MM.1S (cell line): ENCODE measurements around the gene APOO.

Source experiments
- DNase-seq: peaks from one replicate; pipeline ENCODE4 v3.0.0-alpha.2; 2015
- H2AFZ ChIP-seq: fragments of 300-600 bp; sonication (generic); 2 replicates; pipeline ENCODE4 v1.6.0; 2016; ENCODE audit warnings: antibody characterized with exemption, low read length
- H3F3A ChIP-seq: fragments of 300-600 bp; sonication (generic); 2 replicates; pipeline ENCODE4 v1.6.1; 2016; ENCODE audit warnings: mild to moderate bottlenecking, antibody characterized with exemption, low read length, moderate library complexity, mixed read lengths; ENCODE audit not compliant: insufficient read depth
- H3K27ac ChIP-seq: fragments of 300-600 bp; sonication (generic); 2 replicates; pipeline ENCODE4 v1.5.1; 2016; ENCODE audit warnings: mild to moderate bottlenecking, low read length
- H3K27me3 ChIP-seq: fragments of 300-600 bp; sonication (generic); replicated peaks from 2 replicates; pipeline ENCODE4 v1.6.0; 2016; ENCODE audit warnings: low read length; ENCODE audit not compliant: insufficient read depth
- H3K36me3 ChIP-seq: fragments of 300-600 bp; sonication (generic); replicated peaks from 2 replicates; pipeline ENCODE4 v1.6.1; 2016; ENCODE audit warnings: mild to moderate bottlenecking, low read length, mixed read lengths; ENCODE audit not compliant: insufficient read depth
- H3K4me1 ChIP-seq: fragments of 300-600 bp; sonication (generic); 2 replicates; pipeline ENCODE4 v1.6.1; 2016; ENCODE audit warnings: low read length, mixed read lengths
- H3K4me2 ChIP-seq: fragments of 300-600 bp; sonication (generic); 2 replicates; pipeline ENCODE4 v1.6.0; 2016; ENCODE audit warnings: low read depth, low read length
- H3K4me3 ChIP-seq: fragments of 300-600 bp; sonication (generic); 2 replicates; pipeline ENCODE4 v1.5.1; 2016; ENCODE audit warnings: low read length, mixed read lengths
- H3K79me2 ChIP-seq: fragments of 300-600 bp; sonication (generic); 2 replicates; pipeline ENCODE4 v1.6.1; 2016; ENCODE audit warnings: mixed run types, low read length, mixed read lengths
- H3K9ac ChIP-seq: fragments of 300-600 bp; sonication (generic); 2 replicates; pipeline ENCODE4 v1.6.1; 2016; ENCODE audit warnings: low read length, mixed read lengths
- H3K9me2 ChIP-seq: fragments of 300-600 bp; sonication (generic); replicated peaks from 2 replicates; pipeline ENCODE4 v1.6.1; 2016; ENCODE audit warnings: mild to moderate bottlenecking, low read length, mixed read lengths; ENCODE audit not compliant: insufficient read depth
- H3K9me3 ChIP-seq: fragments of 300-600 bp; sonication (generic); replicated peaks from 2 replicates; pipeline ENCODE4 v1.6.1; 2016; ENCODE audit warnings: mild to moderate bottlenecking, low read length, mixed read lengths; ENCODE audit not compliant: insufficient read depth
- H4K20me1 ChIP-seq: fragments of 300-600 bp; sonication (generic); 2 replicates; pipeline ENCODE4 v1.6.1; 2016; ENCODE audit warnings: mild to moderate bottlenecking, low read length, moderate library complexity, mixed read lengths; ENCODE audit not compliant: insufficient read depth
- EZH2 ChIP-seq: fragments of 300-600 bp; sonication (generic); optimal IDR thresholded peaks from 2 replicates; pipeline ENCODE3; 2017; ENCODE audit warnings: low read depth, mild to moderate bottlenecking, antibody characterized with exemption, low read length, mixed read lengths
- EZH2phosphoT487 ChIP-seq: fragments of 300-600 bp; sonication (generic); IDR thresholded peaks from 2 replicates; pipeline ENCODE4 v1.6.1; 2018; ENCODE audit warnings: antibody characterized with exemption, low read length
- TF ChIP-seq, protein P1 (sequence below): fragments of 300-600 bp; sonication (generic); IDR thresholded peaks from 2 replicates; pipeline ENCODE4 v1.5.1; 2016; ENCODE audit warnings: antibody characterized with exemption, low read length, mixed read lengths

Gene APOO

DNA sequence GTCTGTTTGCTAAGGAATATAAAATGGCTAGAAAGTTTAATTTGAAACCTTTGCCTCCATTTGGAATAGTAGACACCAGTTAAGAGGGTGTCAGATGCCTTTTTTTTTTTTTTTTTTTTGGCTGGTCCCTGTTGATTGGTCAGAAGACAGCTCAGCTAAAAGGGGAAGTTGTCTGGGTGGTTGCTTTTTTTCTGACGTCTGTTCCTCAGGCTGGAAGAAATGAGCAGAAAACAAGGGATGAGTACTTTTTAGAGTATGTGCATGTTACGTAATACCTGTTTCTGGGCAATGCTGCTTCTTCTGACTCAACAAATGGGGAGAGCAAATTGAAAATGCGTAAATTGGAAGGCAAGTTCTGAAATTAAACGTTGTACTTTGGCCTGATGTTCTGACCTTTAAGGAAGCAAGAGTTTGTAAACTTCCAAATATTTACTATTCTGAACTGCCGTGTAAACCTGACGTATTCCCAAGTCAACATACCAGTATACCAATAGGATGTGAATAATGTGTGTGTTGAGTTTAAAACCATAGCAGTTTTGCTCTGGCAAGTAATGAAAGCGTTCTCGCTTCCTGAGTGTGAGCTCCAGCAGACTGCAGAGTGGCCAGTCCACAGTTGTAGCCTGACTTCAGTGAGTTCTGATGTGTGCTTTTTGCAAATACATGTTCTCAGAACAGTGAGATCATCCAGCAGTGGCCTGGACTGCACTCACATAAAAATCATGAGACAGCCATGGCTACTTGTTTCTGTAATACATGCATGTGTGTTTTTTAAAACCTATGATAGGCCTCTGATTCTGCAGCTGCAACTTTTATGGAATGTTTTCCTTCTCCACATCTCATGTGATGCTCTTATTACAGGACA lies 123.0 kb downstream of the APOO start:
- no peaks in the 10 kb centered on the region; the same call in 1 of the 2 replicates for H3K79me2 ChIP-seq
- H4K20me1 ChIP-seq: no peaks in the 10 kb centered on the region
- H3K9me2 ChIP-seq: no peaks in the 10 kb centered on the region
- TF ChIP-seq, protein P1, sequence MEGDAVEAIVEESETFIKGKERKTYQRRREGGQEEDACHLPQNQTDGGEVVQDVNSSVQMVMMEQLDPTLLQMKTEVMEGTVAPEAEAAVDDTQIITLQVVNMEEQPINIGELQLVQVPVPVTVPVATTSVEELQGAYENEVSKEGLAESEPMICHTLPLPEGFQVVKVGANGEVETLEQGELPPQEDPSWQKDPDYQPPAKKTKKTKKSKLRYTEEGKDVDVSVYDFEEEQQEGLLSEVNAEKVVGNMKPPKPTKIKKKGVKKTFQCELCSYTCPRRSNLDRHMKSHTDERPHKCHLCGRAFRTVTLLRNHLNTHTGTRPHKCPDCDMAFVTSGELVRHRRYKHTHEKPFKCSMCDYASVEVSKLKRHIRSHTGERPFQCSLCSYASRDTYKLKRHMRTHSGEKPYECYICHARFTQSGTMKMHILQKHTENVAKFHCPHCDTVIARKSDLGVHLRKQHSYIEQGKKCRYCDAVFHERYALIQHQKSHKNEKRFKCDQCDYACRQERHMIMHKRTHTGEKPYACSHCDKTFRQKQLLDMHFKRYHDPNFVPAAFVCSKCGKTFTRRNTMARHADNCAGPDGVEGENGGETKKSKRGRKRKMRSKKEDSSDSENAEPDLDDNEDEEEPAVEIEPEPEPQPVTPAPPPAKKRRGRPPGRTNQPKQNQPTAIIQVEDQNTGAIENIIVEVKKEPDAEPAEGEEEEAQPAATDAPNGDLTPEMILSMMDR: no peak
- TF ChIP-seq EZH2: no peak
- no peak for TF ChIP-seq EZH2phosphoT487
- H2AFZ ChIP-seq: no peak overlapping the region
- no peak for DNase-seq
- peak overlapping the region; percentile 84; the same call in 1 of the 2 replicates for H3K4me3 ChIP-seq
- H3K4me1 ChIP-seq: peaks cover 8% of the 10 kb centered on the region
- no peaks in the 10 kb centered on the region for H3K36me3 ChIP-seq
- H3F3A ChIP-seq: peaks cover 16% of the 10 kb centered on the region
- no peak overlapping the region for H3K27ac ChIP-seq
- H3K27me3 ChIP-seq: no peaks in the 10 kb centered on the region
- H3K9me3 ChIP-seq: no peaks in the 10 kb centered on the region
- H3K9ac ChIP-seq: no peak overlapping the region
- peak overlapping the region; percentile 88 for H3K4me2 ChIP-seq

DNA sequence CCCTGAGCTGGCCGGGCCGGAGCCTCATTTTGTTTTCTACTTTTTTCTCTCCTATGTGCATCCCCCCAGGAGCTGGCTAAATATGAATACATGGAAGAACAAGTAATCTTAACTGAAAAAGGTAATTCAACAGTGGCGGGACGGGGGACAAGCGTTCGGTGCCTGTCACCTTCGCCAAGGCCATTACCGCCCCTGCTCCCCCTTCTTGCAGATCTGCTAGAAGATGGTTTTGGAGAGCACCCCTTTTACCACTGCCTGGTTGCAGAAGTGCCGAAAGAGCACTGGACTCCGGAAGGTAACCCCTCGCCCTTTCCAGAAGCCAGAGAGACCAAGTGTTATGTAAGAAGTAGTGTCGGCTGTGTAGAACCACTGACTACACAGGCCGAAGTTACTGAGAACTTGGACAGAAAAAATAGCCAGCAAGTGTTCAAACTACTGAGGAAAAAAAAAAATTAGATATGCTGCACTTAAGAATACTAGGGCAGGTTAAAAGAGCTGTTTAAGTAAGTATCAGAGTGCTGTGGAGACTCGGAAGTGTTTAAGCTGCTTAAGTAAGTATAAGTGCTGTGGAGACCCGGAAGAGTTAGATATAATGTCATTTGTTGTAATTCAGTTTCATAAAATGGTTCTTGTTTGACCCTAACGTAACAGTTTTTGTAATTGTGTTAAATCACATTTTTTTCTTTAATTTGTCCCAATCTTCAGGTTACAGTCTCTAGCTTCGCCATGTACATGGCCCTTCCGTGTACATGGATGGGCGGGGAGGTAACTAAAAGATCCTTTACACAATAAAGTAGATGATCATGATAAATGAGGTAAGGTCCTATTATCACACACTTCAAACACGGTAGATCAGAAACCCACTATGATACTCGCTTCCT lies 123.9 kb downstream of the APOO start:
- no peaks in the 10 kb centered on the region for H3K9me3 ChIP-seq
- TF ChIP-seq EZH2phosphoT487 (no peak), EZH2 (no peak)
- TF ChIP-seq, protein P1: no peak
- H3F3A ChIP-seq: peaks cover 16% of the 10 kb centered on the region
- no peaks in the 10 kb centered on the region for H4K20me1 ChIP-seq
- H3K4me3 ChIP-seq: peak overlapping the region; percentile 84
- no peaks in the 10 kb centered on the region for H3K27me3 ChIP-seq
- peak overlapping the region; percentile 39; the same call in 1 of the 2 replicates for H3K27ac ChIP-seq
- H3K4me2 ChIP-seq: peak overlapping the region; percentile 88
- H3K4me1 ChIP-seq: peaks cover 8% of the 10 kb centered on the region
- H2AFZ ChIP-seq: no peak overlapping the region
- no peaks in the 10 kb centered on the region for H3K9me2 ChIP-seq
- no peaks in the 10 kb centered on the region for H3K36me3 ChIP-seq
- DNase-seq: no peak
- H3K9ac ChIP-seq: peak overlapping the region; percentile 56
- no peaks in the 10 kb centered on the region; the same call in 1 of the 2 replicates for H3K79me2 ChIP-seq
